ENCODE data around the gene SEPTIN6. TPM values are rescaled to one million over a fixed set of nuclear protein-coding genes. Genes with fewer than 3 reads are reported as not detected.

SEPTIN6 gene
- total RNA-seq, 4 donors from 2014 or later = 7.8 to 11.9 (median 10.4) TPM

GRCh38 chrX:119654112-119654531 lies 38.8 kb downstream of the SEPTIN6 start:
- TF ChIP-seq CTCF (IDR thresholded peaks at IDR 0.05) = no peak
- no peak for TF ChIP-seq POLR2A (IDR thresholded peaks at IDR 0.05)
- H3K4me3 ChIP-seq (ENCODE audit: low read depth, poor library complexity, severe bottlenecking) = no peak overlapping the region
- 44 to 54% methylated on average over 8 of the region's 8 CpGs for WGBS, 2 donors
- intact Hi-C loops (cut with DNase I; ENCODE audit: low total_unique reads) = no loop called here
- DNase-seq (ENCODE audit: low spot score in 2 of 2) = no peak

GRCh38 chrX:119648421-119648775 lies 44.6 kb downstream of the SEPTIN6 start:
- intact Hi-C loops (cut with DNase I; ENCODE audit: low total_unique reads) = no loop called here
- 80% methylated on average over 6 of the region's 6 CpGs for WGBS, 2 donors

GRCh38 chrX:119647552-119648420 lies 45.2 kb downstream of the SEPTIN6 start:
- intact Hi-C loops (cut with DNase I; ENCODE audit: low total_unique reads) = no loop called here
- TF ChIP-seq CTCF (IDR thresholded peaks at IDR 0.05) = no peak
- no peak for TF ChIP-seq POLR2A (IDR thresholded peaks at IDR 0.05)
- WGBS, 2 donors = 87 to 91% methylated on average over 10 to 17 of the region's 17 CpGs
- no peak overlapping the region for H3K4me3 ChIP-seq (ENCODE audit: low read depth, poor library complexity, severe bottlenecking)
- DNase-seq (ENCODE audit: low spot score in 2 of 2) = no peak

More at GRCh38 chrX:119648421-119648775, 44.6 kb downstream of the SEPTIN6 start:
- no peak for DNase-seq (ENCODE audit: low spot score in 2 of 2)
- TF ChIP-seq POLR2A (IDR thresholded peaks at IDR 0.05) (no peak), CTCF (IDR thresholded peaks at IDR 0.05) (no peak)
- no peak overlapping the region for H3K4me3 ChIP-seq (ENCODE audit: low read depth, poor library complexity, severe bottlenecking)

GRCh38 chrX:119647089-119647488 lies 45.9 kb downstream of the SEPTIN6 start:
- H3K4me3 ChIP-seq (ENCODE audit: low read depth, poor library complexity, severe bottlenecking) = no peak overlapping the region
- no peak for DNase-seq (ENCODE audit: low spot score in 2 of 2)
- WGBS, 2 donors = 75% methylated on average over 2 of the region's 2 CpGs
- TF ChIP-seq CTCF (IDR thresholded peaks at IDR 0.05) (no peak), POLR2A (IDR thresholded peaks at IDR 0.05) (no peak)
- intact Hi-C loops (cut with DNase I; ENCODE audit: low total_unique reads) = no loop called here

GRCh38 chrX:119646515-119646914 lies 46.5 kb downstream of the SEPTIN6 start:
- intact Hi-C loops (cut with DNase I; ENCODE audit: low total_unique reads) = no loop called here
- DNase-seq (ENCODE audit: low spot score in 2 of 2) = no peak
- H3K4me3 ChIP-seq (ENCODE audit: low read depth, poor library complexity, severe bottlenecking) = no peak overlapping the region
- WGBS, 2 donors = 87 to 90% methylated on average over 4 of the region's 4 CpGs
- TF ChIP-seq CTCF (IDR thresholded peaks at IDR 0.05) = no peak
- TF ChIP-seq POLR2A (IDR thresholded peaks at IDR 0.05) = no peak

All from lower leg skin (tissue), 4 donors.